ENCODE results near the gene BDKRB2. TPM values are rescaled to one million over a fixed set of nuclear protein-coding genes. Genes with fewer than 3 reads are reported as not detected.

Gene BDKRB2
- total RNA-seq, 1 experiment from 2014 or later, result 0.15 TPM

DNA sequence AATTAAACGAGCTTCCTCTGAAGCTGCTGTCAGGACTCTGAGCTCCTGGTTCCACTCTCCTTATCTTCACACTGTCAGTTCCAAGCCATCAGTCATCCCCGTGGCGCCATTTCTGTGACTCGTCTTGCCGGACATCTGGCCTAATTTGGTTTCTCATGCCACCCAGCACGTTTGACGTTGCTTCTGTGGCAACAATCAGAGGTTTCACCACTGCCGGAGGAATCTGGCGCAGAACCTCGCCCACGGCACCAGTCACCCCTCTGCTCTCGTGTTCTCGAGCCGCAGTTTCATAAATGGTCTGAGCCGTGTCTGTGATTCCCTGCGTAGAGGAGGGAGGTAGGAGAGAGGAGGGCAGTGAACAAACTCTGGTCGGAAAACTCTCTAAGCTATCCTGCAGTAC is 81.0 kb downstream of the BDKRB2 start:
- Mint-ChIP-seq H3K4me1 (peaks cover 11% of the 10 kb centered on the region in 2 experiments; a peak in 3 of 4 replicates), H3K9me3 (no peaks in the 10 kb centered on the region), H3K4me3 (no peak overlapping the region), H3K27me3 (ENCODE audit: low read depth) (no peaks in the 10 kb centered on the region), H3K27ac (peak overlapping the region in 2 of 3 experiments; percentile 18 to 76; a peak in 3 of 7 replicates), H3K36me3 (ENCODE audit: insufficient read depth in 1 of 3, low read depth in 3 of 3) (peaks cover 0 to 20% (median 20%) of the 10 kb centered on the region in 3 experiments; a peak in 5 of 7 replicates)
- Histone ChIP-seq H3K4ac (ENCODE audit: low read depth, low read length) (no peak overlapping the region), H2AFZ (ENCODE audit: low read length) (no peak overlapping the region), H3K14ac (ENCODE audit: insufficient read depth, low read length) (no peak overlapping the region), H3K23me2 (ENCODE audit: insufficient read length, low read depth, low read length, poor library complexity, severe bottlenecking) (no peaks in the 10 kb centered on the region), H3K18ac (ENCODE audit: insufficient read length, low read depth, low read length) (no peak overlapping the region), H2BK5ac (ENCODE audit: insufficient read length, low read length) (no peak overlapping the region), H3T11ph (ENCODE audit: low read length) (no peak overlapping the region), H2BK12ac (ENCODE audit: insufficient read length, low read depth, low read length) (no peak overlapping the region), H2AK5ac (ENCODE audit: insufficient read length, low read length) (no peak overlapping the region), H3K56ac (ENCODE audit: insufficient read length, low read depth, low read length) (no peak overlapping the region), H2BK15ac (ENCODE audit: low read depth, low read length) (no peak overlapping the region), H3K9me3 (ENCODE audit: control insufficient read depth, low read depth, low read length) (no peaks in the 10 kb centered on the region), H3K79me1 (ENCODE audit: insufficient read depth, low read depth, low read length, poor library complexity, severe bottlenecking) (no peaks in the 10 kb centered on the region), H2BK120ac (ENCODE audit: low read depth, low read length, poor library complexity, severe bottlenecking) (no peak overlapping the region), H4K20me1 (ENCODE audit: control insufficient read depth, insufficient read depth, insufficient read length) (no peaks in the 10 kb centered on the region), H3K4me1 (ENCODE audit: insufficient read depth, low read length) (no peaks in the 10 kb centered on the region), H3K9ac (ENCODE audit: extremely low read depth, insufficient read length, low read length) (no peak overlapping the region), H4K5ac (ENCODE audit: insufficient read length, low read depth, low read length) (no peak overlapping the region), H3K23ac (ENCODE audit: insufficient read length, low read depth, low read length) (no peak overlapping the region), H4K91ac (ENCODE audit: insufficient read length, low read depth, low read length) (no peak overlapping the region), H3K27me3 (ENCODE audit: insufficient read depth, low read length) (no peaks in the 10 kb centered on the region), H4K8ac (replicated peaks; ENCODE audit: insufficient read length, low read depth, low read length) (no peak overlapping the region), H3K27ac (ENCODE audit: insufficient read length, low read depth, low read length) (no peak overlapping the region), H2BK20ac (ENCODE audit: low read depth, low read length, poor library complexity, severe bottlenecking) (no peak overlapping the region), H3K4me2 (ENCODE audit: insufficient read depth, insufficient read length, low read length) (no peak overlapping the region), H3K79me2 (ENCODE audit: insufficient read depth, low read length) (no peaks in the 10 kb centered on the region)
- WGBS (ENCODE audit: extremely low coverage, insufficient read length, low lambda C conversion rate), result no CpG with 5 or more reads among the region's 17 CpGs
- TF ChIP-seq, protein P1, sequence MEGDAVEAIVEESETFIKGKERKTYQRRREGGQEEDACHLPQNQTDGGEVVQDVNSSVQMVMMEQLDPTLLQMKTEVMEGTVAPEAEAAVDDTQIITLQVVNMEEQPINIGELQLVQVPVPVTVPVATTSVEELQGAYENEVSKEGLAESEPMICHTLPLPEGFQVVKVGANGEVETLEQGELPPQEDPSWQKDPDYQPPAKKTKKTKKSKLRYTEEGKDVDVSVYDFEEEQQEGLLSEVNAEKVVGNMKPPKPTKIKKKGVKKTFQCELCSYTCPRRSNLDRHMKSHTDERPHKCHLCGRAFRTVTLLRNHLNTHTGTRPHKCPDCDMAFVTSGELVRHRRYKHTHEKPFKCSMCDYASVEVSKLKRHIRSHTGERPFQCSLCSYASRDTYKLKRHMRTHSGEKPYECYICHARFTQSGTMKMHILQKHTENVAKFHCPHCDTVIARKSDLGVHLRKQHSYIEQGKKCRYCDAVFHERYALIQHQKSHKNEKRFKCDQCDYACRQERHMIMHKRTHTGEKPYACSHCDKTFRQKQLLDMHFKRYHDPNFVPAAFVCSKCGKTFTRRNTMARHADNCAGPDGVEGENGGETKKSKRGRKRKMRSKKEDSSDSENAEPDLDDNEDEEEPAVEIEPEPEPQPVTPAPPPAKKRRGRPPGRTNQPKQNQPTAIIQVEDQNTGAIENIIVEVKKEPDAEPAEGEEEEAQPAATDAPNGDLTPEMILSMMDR (conservative IDR thresholded peaks at IDR 0.05), result no peak
- no peak for DNase-seq
